Right lobe of liver (tissue), 6 donors: Measurements from ENCODE around the gene TENM4. TPM values are rescaled to one million over a fixed set of nuclear protein-coding genes. Genes with fewer than 3 reads are reported as not detected.

Experiments
- ATAC-seq, 4 donors: fragments of 200-7000 bp; cut with Tn5 transposase; one replicate each; pipeline ENCODE4 v1.9.1; 2020; ENCODE audit warnings: mild to moderate bottlenecking in 4 of 4, moderate library complexity in 4 of 4
- DNase-seq, 3 donors: peaks; one replicate each; pipeline ENCODE4 v3.0.0-alpha.2; 2020
- H3K27ac ChIP-seq, 3 donors: fragments of 200-600 bp; one replicate each; pipeline ENCODE4 v1.8.0; 2022
- H3K27me3 ChIP-seq, 2 donors: fragments of 200-600 bp; one replicate each; pipeline ENCODE4 v1.8.0; 2022
- H3K36me3 ChIP-seq, 4 donors: fragments of 200-600 bp; sonication (generic) in 1 of 4; one replicate each; pipeline versions ENCODE4 v1.5.1 to v1.8.0; 2017 to 2022; ENCODE audit warnings: control low read depth in 1 of 4
- H3K4me1 ChIP-seq, 4 donors: fragments of 200-600 bp; sonication (generic) in 1 of 4; one replicate each; pipeline versions ENCODE4 v1.5.1 to v1.8.0; 2017 to 2022; ENCODE audit warnings: control low read depth in 1 of 4
- H3K4me3 ChIP-seq, 3 donors: fragments of 200-600 bp; one replicate each; pipeline ENCODE4 v1.8.0; 2022
- H3K9me3 ChIP-seq, 4 donors: fragments of 200-600 bp; sonication (generic) in 1 of 4; one replicate each; pipeline versions ENCODE4 v1.5.1 to v1.8.0; 2017 to 2022; ENCODE audit warnings: control low read depth in 1 of 4
- POLR2A ChIP-seq: fragments of 450-650 bp; IDR thresholded peaks from one replicate; pipeline ENCODE4 v1.6.1; 2017; ENCODE audit warnings: antibody characterized with exemption, mild to moderate bottlenecking
- WGBS: methylation state at CpG from one replicate; pipeline ENCODE4 v1.1.6; 2018; ENCODE audit warnings: low coverage, low lambda C conversion rate; ENCODE audit not compliant: insufficient coverage; ENCODE audit errors: missing lambda C conversion rate; 5-methylcytosine and 5-hydroxymethylcytosine counted together
- intact Hi-C, 2 donors: fragments of 100-400 bp; cut with DNase I; formaldehyde crosslinking; loops; one replicate each; pipeline versions ENCODE4 v1.11.2 to v1.14.1; 2022
- microRNA counts: library from miRNA; unstranded; fragments of <30 nt; microRNA quantifications from one replicate; lab custom pipeline; 2016
- microRNA-seq, 2 donors: library from miRNA; unstranded; fragments of <30 nt; microRNA quantifications; one replicate each; pipeline ENCODE4, GENCODE V29; 2019 to 2020
- small RNA-seq, 2 experiments: library from RNA; depleted of rRNA; stranded (forward); fragments of <200 nt; gene quantifications; one replicate each; pipeline ENCODE3, GENCODE V24; 2016
- total RNA-seq, 6 experiments: library from RNA; depleted of rRNA in 2 of 6; stranded (reverse); fragments of >200 nt in 2 of 6; fragmentation: NEBNext Ultra II Directional in 3 of 6; extraction: Animal tissue kit (Norgen Biotek cat#: 25700) in 3 of 6; gene quantifications; one replicate each; pipeline versions ENCODE4 v1.1.0 to v1.2.4, GENCODE V29; 2016 to 2023
- TF ChIP-seq, protein P1 (sequence below), 4 donors: fragments of 200-600 bp in 3 of 4; fragments of 450-650 bp in 1 of 4; IDR thresholded peaks; one replicate each; pipeline versions ENCODE4 v1.5.1 to v1.8.0; 2016 to 2022; ENCODE audit warnings: antibody characterized with exemption in 4 of 4, mild to moderate bottlenecking in 2 of 4
- donor health status: DM: no; HTN: yes; CAD: no.
- donor health status: DM: no; HTN: no; CAD: no.
- donor health status: DM: no; HTN: no; CAD: no.
- donor health status: DM: no; HTN: yes; CAD: no.
- donor health status: DM: no; HTN: yes; CAD: no.

The TENM4 gene
- total RNA-seq, 6 experiments from 2014 or later = 0.04 to 0.58 (median 0.14) TPM; not detected in 2

DNA sequence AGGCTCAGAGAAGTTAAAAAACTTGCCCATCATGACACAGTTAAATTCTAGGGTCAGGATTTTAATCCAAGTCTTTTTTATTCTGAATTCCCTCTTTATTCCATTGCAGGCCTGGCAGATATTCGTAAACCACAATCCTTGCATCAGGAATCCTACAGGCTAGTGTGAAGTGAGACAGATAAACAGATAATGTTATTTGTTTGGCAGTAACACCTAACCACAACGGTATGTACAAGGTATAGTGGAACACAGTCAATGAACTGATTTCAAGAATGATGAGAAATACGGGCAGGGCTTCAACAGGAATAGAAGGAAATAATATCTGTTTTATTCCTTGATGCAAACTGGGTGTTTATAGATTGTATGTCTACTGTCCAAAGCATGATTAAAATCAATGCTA is 834.2 kb downstream of the TENM4 start:
- intact Hi-C loops = no loop called here
- no peak for ATAC-seq
- H3K9me3 ChIP-seq = no peaks in the 10 kb centered on the region
- peaks cover 0 to under 1% (median 0%) of the 10 kb centered on the region in 4 donors for H3K4me1 ChIP-seq
- no peaks in the 10 kb centered on the region for H3K27me3 ChIP-seq
- H3K4me3 ChIP-seq = no peak overlapping the region
- no peak for TF ChIP-seq POLR2A
- TF ChIP-seq, protein P1, sequence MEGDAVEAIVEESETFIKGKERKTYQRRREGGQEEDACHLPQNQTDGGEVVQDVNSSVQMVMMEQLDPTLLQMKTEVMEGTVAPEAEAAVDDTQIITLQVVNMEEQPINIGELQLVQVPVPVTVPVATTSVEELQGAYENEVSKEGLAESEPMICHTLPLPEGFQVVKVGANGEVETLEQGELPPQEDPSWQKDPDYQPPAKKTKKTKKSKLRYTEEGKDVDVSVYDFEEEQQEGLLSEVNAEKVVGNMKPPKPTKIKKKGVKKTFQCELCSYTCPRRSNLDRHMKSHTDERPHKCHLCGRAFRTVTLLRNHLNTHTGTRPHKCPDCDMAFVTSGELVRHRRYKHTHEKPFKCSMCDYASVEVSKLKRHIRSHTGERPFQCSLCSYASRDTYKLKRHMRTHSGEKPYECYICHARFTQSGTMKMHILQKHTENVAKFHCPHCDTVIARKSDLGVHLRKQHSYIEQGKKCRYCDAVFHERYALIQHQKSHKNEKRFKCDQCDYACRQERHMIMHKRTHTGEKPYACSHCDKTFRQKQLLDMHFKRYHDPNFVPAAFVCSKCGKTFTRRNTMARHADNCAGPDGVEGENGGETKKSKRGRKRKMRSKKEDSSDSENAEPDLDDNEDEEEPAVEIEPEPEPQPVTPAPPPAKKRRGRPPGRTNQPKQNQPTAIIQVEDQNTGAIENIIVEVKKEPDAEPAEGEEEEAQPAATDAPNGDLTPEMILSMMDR (IDR thresholded peaks at IDR 0.05) = no peak
- no peak overlapping the region for H3K27ac ChIP-seq
- 71% methylated on average over 3 of the region's 3 CpGs for WGBS
- no peaks in the 10 kb centered on the region for H3K36me3 ChIP-seq
- no peak for DNase-seq

DNA sequence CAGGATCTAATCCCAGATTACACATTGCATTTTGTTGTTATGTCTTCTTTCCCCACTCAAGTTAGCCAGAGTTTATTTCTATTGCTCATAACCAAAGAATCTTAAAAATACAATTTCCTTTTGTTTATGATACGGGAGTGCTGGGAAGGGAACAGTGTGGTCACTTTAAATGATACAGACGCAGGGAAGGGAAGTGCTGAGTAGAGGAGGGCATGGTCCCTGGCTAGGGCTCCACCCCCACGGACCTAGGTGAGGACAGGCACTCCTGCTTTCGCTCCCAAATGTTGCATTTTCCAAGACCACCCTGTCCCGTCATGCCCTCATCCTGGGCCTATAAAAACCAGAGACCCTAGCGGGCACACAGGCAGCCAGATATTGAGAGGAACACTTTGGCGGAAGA is 835.5 kb downstream of the TENM4 start:
- Histone ChIP-seq H3K36me3 (no peaks in the 10 kb centered on the region), H3K27ac (no peak overlapping the region), H3K4me3 (no peak overlapping the region), H3K27me3 (no peaks in the 10 kb centered on the region), H3K4me1 (peaks cover 0 to 14% (median 0%) of the 10 kb centered on the region in 4 donors), H3K9me3 (no peaks in the 10 kb centered on the region)
- TF ChIP-seq, protein P1 (IDR thresholded peaks at IDR 0.05) = no peak
- TF ChIP-seq POLR2A = no peak
- intact Hi-C loops = no loop called here
- 67% methylated on average over 6 of the region's 7 CpGs for WGBS
- ATAC-seq = no peak
- DNase-seq = no peak

- peaks cover 0 to 14% (median 0%) of the 10 kb centered on the region in 4 donors for H3K4me1 ChIP-seq
- no peaks in the 10 kb centered on the region for H3K36me3 ChIP-seq
- DNase-seq = no peak
- H3K27ac ChIP-seq = no peak overlapping the region
- TF ChIP-seq, protein P1 (IDR thresholded peaks at IDR 0.05) = no peak
- TF ChIP-seq POLR2A = no peak
- no peaks in the 10 kb centered on the region for H3K27me3 ChIP-seq
- 89% methylated on average over 1 of the region's 1 CpG for WGBS
- no peak for ATAC-seq
- intact Hi-C loops = no loop called here
- no peaks in the 10 kb centered on the region for H3K9me3 ChIP-seq
- no peak overlapping the region for H3K4me3 ChIP-seq
Measured at GRCh38 chr11:78603792-78604191, 837.0 kb downstream of the TENM4 start.

MicroRNA genes within 50 kb of the gene (microRNA counts, 767-probe panel; counts per million panel counts)
- 237 counts per million for microRNA hsa-miR-708-5p (lab: Ali Mortazavi, UCI)

Small RNA genes within 50 kb of the gene (microRNA-seq; reads per million reads assigned to microRNA genes)
- 0 reads per million in 2 donors for gene MIR5579
- gene MIR708 = 12.9 to 22.5 reads per million in 2 donors

Small RNA genes within 50 kb of the gene (small RNA-seq; reads per million reads assigned to genes)
- gene MIR5579 (0 reads per million in 2 experiments), gene MIR708 (0 to 0.39 reads per million in 2 experiments)
